GM18909 (cell line): ENCODE results near the gene MAP1A.

Experiments used
- ATAC-seq: cut with Tn5 transposase; IDR thresholded peaks from one replicate; pipeline ENCODE4 v1.9.1; 2021; ENCODE audit warnings: mild to moderate bottlenecking; ENCODE audit not compliant: unreplicated experiment, poor library complexity

Gene MAP1A

DNA sequence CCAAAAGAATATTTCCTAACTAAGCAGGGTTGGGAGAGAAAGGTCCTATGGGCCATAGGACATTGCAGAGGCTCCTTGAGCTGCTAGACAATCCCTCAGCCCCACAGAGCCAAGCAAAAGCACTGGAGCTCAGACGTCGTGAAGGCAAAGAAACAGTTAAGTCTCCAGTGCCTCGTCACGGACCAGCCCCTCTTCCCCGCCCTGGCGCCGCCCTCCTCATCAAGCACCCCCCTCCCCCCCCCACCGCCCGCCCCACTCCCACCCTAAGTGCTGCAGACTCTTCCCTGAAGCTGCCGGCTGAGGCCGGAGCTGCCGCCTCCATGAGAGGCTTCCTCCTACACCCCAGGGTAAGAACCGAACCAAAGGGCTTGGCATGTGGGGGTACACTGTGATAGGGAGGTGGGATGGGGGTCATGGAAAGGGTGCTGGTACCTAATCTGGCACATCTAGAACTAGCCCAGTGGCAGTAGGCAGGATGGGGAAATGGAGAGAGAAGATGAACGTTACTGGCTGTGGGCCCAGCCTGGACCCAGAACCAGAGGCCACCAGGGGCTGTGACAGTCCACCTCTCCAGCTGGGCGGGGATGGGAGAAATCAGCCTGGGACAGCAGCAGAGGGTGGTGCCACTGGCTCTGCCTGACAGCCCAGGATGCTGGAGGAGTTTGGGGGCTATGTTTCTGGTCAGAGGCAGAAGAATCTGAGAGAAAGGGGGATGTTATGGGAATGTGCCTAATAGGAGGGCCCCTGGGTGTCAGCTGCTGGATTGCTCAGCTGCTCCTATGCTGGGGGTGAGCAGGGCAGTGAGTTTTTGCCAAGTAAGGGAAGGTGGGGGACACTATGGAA, at the start of gene MAP1A:
Gene MAP1A (plus strand): TSS at position 255 of the 843 bp plus-strand sequence. CDS start 3,866 bp downstream, outside the sequence.
- ATAC-seq = no peak

GRCh38 chr15:43469867-43470266, 47.5 kb upstream of the MAP1A start:
- ATAC-seq = no peak

- ATAC-seq = no peak
Measured at GRCh38 chr15:43471975-43472374, 45.4 kb upstream of the MAP1A start.

DNA sequence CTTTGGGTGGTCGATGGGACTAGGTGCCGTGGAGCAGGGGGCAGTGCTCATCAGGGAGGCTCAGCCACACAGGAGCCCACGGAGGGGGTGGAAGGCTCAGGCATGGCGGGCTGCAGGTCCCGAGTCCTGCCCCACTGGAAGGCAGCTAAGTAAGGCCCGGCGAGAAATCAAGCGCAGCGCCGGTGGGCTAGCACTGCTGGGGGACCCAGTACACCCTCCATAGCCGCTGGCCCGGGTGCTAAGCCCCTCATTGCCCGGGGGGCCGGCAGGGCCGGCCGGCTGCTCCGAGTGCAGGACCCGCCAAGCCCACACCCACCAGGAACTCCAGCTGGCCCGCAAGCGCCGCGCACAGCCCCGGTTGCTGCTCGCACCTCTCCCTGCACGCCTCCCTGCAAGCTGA, 43.5 kb upstream of the MAP1A start:
- no peak for ATAC-seq

DNA sequence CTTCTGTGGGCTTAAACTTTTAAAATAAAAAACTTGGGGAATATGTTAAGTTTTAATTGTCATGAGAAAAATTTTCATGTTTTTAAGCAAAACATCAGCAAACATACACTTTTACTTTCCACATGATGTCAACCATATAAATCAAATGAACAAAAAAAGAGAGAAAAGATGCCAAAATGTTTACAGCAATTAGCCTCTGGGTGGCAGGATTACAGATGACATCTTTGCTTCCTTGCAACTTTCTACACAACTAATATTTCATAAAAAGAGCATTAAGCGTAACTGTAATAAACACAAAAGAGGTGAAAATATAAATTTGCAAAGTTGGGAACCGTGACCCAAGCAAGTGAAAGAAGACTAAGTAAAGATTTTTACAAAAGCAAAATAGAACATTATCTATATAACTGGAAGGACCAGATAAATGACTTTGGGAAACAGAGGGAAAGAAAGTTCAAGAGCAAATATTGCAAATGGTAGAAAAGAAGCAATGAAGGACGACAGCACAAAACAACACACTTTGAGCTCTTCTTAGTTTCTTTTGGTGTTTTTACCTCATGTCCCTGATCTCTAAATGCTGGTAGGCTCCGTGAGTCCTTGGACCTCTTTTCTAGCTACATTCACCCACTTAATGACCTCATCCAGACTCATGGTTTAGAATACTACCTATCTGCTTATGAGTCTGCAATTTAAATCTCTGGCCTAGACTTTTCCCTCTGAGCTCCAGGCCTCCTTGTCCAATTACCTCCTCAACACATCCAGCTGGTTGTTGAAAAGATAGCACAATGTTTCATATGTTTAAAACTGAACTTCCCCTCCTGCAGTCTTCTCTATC, 33.9 kb upstream of the MAP1A start:
- no peak for ATAC-seq

DNA sequence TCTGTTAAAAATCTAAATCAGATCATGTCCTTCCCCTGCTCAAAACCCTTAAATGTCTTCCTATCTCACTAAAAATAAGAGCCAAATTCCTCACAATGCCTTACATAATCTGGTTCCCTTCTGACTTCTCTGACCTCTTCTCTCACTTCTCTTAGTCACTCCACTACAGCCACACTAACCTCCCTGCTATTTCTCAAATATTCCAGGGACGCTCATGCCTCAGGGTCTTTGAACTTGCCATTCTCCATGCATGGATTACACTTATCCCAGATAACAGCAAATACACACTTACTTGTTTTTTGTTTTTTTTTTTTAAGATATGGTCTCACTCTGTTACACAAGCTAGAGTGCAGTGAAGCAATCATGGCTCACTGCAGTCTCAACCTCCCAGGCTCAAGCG, 33.0 kb upstream of the MAP1A start:
- no peak for ATAC-seq

- no peak for ATAC-seq
Measured at GRCh38 chr15:43487271-43487895, 30.0 kb upstream of the MAP1A start.

- no peak for ATAC-seq
Measured at GRCh38 chr15:43488790-43489189, 28.6 kb upstream of the MAP1A start.

- ATAC-seq = no peak
Measured at GRCh38 chr15:43489191-43489590, 28.2 kb upstream of the MAP1A start.

GRCh38 chr15:43492266-43492665, 25.1 kb upstream of the MAP1A start:
- no peak for ATAC-seq

GRCh38 chr15:43492673-43493601, 24.5 kb upstream of the MAP1A start, which contains the start of gene TP53BP1:
Gene TP53BP1 (minus strand): TSS chr15:43493156. CDS start chr15:43493043, 113 bp downstream.
- ATAC-seq = peak; percentile 98

- no peak for ATAC-seq
Measured at GRCh38 chr15:43493703-43494472, 23.5 kb upstream of the MAP1A start.

- ATAC-seq = no peak
Measured at GRCh38 chr15:43498990-43499389, 18.4 kb upstream of the MAP1A start.

GRCh38 chr15:43499635-43500034, 17.8 kb upstream of the MAP1A start:
- no peak for ATAC-seq

DNA sequence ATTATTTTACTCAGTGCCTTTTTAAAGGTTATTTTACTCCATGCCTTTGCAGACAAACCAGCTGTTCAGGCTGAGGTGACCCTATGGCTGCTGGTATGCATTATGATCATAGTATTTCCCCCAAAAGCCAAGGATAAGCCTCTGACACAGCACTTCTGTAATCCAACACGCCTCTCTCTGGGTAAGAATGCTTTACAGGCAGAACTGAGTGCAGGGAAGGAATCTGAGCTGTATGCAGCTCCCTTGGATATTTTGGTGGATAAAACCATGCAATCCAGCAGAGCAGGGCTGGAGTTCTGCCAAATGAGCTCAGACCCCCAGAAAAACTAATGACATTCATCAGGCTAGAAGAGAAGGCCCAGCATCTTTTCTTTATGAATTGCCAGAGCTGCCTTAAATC, 11.7 kb upstream of the MAP1A start:
- ATAC-seq = no peak

- no peak for ATAC-seq
Measured at GRCh38 chr15:43508421-43508820, 9.0 kb upstream of the MAP1A start.

- ATAC-seq = no peak
Measured at GRCh38 chr15:43508991-43509659, 8.3 kb upstream of the MAP1A start.

DNA sequence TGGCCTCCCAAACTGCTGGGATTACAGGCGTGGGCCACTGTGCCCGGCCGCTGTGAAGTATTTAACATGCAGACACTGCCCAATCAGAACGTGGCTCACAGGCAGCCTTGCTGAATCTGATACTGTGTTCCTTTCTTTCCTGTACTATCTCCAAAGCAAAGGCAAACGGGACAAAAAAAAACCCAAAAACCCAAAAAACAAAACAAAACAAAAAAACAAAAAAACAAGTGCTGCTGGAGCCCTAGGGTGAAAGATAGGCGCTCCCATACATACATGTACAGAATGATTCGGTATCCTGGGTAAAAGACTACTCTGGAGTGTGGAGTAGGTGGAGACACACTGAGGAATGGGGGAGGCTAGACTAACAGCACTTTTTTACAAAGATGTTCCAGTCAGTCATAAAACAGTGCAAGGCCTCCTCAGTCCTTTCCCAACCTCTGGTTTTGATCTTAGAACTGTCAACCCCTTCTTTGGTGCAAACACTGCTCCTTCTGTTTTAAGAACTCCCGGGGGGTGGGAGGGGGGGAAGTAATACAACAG, 7.7 kb upstream of the MAP1A start:
- ATAC-seq = no peak
